GM19239 (cell line): ENCODE data around the gene PDE10A.
"Not testable (repeated sequence)": the region's sequence is repeated elsewhere in the genome, so short reads cannot be mapped to it uniquely, and the experiment has no call there.

Source experiments
- DNase-seq: peaks from one replicate; pipeline ENCODE4 v3.0.0; 2011; ENCODE audit warnings: low spot score; ENCODE audit not compliant: insufficient read length
- FAIRE-seq: peaks from 2 replicates; lab custom pipeline; 2011; peaks lifted over from hg19 to GRCh38; lab: Jason Lieb, UNC

Gene PDE10A

DNA sequence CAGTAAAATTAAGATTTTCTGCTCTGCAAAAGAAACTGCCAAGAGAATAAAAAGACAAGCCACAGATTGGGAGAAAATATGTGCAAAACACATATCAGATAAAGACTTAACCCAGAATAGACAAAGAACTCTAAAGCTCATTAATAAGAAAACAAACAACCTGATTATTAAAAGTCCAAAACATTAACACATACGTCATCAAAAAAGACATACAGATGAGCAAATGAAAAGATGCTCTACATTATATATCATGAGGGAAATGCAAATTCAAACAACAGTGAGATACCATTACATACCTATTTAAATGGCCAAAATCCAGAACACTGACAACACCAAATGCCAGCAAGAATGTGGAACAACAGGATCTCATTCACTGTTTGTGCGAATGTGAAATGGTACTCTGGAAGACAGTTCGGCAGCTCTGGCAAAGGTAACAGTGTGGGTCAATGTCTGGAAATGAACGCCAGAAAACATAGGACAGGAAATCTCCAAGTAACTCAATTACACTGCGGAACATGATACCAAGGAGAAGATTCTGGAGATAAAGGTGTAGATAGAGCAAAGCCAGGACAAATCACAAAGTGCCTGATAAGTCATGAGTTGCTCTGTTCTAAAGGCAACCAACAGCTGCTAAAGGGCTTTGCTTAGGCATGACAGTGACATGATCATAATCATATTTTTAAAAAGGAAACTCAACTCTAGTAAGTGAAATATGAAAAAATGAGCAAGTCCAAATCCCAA lies 96.8 kb downstream of the PDE10A start:
- FAIRE-seq, result no peak
- DNase-seq, result no peak

DNA sequence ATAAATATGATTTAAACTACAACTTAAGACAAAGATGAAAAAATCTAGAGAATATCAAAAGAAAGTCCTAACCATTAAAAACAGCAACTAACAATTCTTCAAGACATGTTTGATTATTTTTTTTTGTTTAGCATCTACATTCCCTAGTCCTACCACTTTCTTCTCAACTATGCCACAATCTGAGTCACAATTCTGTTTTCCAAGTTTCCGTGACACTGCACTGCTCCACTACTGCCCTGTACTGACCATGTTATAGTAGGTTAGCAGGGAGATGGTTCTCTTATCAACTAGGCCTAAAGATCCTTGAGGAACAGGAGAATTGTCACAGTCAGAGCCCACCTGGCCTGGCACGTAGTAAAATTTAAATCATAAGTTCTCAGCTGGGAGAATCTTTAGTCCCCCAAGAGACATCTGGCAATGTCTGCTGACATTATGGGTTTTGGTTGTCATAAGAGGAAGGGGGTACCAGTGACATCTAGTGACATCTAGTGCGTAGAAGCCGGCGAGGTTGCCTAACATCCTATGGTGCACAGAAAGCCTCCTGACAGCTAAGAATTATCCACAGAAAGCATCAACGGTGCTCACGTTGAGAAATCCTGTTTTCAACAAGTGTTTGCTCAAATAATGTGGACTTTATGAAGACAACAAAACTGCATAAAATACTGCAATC lies 100.5 kb downstream of the PDE10A start:
- no peak for FAIRE-seq

DNA sequence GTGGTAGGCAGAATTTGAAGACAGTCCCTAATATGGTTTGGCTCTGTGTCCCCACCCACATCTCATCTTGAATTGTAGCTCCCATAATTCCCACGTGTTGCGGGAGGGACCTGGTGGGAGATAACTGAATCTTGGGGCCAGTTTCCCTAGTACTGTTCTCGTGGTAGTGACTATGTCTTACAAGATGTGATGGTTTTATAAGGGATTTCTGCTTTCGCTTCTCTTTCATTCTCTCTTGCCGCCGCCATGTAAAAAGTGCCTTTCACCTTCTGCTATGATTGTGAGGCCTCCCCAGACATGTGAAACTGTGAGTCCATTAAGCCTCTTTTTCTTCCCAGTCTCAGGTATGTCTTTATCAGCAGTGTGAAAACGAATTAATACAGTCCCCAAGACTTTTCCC lies 103.4 kb downstream of the PDE10A start:
- DNase-seq (no peak), FAIRE-seq (no peak)

More for the DNA sequence above, 100.5 kb downstream of the PDE10A start:
- no peak for DNase-seq

DNA sequence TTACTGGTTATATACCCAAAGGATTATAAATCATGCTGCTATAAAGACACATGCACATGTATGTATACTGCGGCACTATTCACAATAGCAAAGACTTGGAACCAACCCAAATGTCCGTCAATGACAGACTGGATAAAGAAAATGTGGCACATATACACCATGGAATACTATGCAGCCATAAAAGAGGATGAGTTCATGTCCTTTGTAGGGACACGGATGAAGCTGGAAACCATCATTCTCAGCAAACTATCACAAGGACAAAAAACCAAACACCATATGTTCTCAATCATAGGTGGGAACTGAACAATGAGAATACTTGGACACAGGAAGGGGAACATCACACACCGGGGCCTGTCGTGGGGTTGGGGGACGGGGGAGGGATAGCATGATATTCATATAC lies 104.9 kb downstream of the PDE10A start:
- FAIRE-seq, DNase-seq: not testable (repeated sequence)

DNA sequence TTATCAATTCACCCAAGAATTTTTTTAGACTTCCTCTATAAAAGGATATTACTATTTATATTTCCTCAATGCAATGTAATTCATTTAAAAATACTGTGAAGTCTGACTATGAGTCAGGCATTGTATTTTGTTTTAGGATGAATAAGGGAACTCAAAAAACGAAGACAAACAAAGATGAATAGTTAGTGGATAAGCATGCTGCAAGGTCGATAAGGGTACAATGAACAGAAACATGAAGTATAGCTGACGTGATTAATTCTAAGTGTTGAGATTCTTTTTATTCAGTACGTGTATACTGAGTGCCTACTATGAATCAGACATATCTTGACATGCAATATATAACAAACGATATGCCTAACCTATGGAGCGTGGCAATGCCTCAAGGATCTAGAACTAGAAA lies 105.4 kb downstream of the PDE10A start:
- FAIRE-seq (no peak), DNase-seq (no peak)

DNA sequence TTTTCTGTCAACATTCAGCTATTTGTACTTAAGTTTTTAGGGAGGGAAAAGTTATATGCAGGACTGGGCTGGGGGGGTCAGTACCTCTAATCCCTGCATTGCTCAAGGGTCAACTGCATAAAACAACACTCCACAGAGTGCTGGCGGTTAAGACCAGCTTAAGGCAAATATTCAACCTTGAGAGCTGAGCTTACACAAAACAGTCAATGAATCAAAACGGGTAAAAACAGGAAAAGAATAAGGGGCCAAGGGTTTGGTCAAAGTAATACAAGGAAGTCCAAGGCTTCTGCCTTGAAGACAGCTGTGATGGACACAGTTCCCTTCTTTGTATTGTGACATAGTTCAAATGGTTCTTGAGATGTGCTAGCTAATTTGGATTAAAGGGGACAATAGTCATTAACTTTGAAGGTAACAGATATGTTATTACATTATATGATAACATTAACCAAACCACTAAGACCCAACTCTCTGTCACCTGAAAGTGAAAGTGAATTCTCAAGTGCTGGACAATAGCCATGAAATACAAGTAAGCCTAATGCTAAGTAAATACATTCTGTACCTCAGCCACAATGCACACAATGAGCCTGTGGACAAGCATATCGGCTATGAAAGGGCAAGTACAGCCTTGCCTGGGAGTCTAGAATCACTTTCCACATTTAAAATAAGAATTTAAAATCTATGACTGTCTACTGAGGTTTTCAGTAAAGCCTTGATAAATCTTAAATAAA lies 106.8 kb downstream of the PDE10A start:
- DNase-seq, result no peak
- no peak for FAIRE-seq

DNA sequence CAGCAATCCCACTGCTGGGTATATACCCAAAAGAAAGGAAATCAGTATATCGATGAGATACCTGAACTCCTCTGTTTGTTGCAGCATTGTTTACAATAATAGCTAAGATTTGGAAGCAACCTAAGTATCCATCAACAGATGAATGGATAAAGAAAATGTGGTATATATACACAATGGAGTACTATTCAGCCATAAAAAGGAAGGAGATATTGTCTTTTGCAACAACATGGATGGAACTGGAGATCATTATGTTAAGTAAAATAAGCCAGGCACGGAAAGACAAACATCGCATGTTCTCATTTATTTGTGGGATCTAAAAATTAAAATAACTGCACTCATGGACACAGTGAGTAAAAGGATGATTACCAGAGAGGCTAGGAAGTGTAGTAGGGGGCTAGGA lies 108.4 kb downstream of the PDE10A start:
- DNase-seq, FAIRE-seq: not testable (repeated sequence)

DNA sequence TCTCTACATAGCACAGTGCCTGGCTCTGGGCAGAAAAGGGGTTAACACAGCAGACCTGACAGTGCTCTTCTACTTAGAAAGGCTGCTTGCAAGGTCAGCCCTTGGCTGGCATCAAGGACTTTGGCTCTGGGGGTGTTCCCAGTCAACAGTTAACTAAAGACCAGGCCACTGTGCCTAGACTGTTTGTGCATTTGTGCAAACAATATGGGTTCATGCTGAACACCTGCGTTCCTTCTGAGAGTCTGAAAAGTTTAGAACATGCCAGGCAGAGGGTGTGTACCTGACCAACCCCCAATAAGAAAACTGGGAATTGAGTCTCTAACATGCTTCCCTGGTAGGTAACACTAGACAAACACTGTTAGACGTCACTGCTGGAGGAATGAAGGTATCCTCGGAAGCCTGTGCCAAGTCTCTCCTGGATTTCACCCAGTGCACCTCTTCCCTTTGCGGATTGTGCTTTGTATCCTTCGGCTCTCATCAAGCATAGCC lies 110.7 kb downstream of the PDE10A start:
- FAIRE-seq (no peak), DNase-seq (no peak)

DNA sequence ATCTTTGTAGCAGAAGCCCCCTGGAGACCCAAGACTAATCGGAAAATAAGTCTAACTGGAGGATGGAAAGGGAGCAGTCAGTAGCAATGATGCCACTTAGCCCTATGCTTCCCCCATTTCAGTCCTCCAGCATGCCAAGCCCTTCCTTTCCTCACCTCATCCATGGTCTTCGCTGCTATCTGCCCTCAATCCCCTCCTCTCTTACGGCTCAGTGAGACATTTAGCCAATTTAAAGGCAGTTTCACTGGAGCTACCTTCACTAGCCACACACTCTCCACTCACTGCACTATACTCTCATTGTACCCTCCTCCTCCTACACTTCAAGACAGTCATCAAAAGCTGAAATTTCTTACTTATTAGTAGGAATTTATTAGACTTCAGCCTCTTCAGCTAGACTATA lies 111.2 kb downstream of the PDE10A start:
- DNase-seq (no peak), FAIRE-seq (no peak)

DNA sequence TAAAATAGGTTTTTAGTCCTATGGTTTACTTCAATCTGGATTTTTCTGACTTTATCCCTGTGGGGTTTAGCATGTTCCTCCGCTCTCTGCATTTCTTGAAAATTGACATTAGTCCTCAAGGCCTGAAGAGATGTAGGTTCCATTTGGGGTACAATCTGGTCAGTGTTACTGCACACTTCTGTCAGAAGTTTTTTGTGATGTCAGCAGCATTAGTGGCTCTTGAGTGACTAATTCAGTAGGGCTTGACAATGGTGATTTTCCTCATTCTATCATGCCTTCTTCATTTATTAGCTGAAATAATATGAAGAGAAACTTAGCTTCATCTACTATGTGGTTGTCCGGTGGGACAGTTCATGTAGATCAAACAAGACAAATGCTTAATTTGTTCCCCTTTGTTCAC lies 114.6 kb downstream of the PDE10A start:
- no peak for FAIRE-seq
- no peak for DNase-seq

DNA sequence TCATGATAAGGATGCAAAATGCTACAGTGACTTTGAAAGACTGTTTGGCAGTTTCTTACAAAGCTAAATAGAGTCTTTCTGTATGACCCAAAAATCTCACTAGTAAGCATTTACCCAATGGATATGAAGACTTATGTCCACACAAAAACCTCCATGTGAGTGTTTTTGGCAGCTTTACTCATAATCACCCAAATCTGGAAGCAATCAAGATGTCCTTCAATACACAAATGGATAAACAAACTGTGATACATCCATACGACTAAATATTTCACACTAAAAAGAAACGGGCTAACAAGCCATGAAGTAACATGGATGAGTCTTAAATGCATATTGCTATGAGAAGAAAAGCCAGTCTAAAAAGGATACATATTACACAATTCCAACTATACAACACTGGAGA lies 117.2 kb downstream of the PDE10A start:
- FAIRE-seq, result no peak
- DNase-seq, result no peak

DNA sequence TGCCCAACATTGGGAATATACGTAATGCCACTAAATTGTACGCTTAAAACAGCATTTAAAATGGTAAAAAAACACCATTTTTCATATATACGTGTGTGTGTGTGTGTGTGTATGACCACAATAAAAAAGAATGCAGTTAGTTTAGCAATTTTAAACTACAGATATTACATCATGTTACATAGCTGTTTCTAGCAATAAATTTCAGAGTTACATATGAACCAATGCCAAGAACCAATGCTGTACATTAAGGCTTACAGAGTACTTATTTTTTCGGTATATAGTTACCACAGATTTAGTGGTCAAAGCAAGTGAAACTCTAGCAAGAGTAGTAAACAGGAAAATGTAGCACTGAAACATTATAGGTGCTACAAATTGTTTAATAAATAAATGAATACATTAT lies 119.3 kb downstream of the PDE10A start:
- FAIRE-seq (no peak), DNase-seq (no peak)

DNA sequence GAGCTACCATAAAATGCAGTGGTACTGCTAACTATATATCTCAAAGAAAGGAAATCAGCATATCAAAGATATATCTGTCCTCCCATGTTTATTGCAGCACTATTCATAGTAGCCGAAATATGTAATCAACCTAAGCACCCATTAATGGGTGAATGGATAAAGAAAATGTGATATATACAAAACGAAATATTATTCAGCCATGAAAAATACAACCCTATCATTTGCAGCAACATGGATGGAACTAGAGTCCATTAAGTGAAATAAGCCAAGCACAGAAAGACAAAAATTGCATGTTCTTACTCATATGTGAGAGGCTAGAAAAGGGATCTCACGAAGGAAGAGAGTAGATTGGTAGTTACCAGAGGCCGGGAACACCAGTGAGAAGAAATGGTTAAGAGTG lies 126.1 kb downstream of the PDE10A start:
- FAIRE-seq, result no peak
- no peak for DNase-seq

DNA sequence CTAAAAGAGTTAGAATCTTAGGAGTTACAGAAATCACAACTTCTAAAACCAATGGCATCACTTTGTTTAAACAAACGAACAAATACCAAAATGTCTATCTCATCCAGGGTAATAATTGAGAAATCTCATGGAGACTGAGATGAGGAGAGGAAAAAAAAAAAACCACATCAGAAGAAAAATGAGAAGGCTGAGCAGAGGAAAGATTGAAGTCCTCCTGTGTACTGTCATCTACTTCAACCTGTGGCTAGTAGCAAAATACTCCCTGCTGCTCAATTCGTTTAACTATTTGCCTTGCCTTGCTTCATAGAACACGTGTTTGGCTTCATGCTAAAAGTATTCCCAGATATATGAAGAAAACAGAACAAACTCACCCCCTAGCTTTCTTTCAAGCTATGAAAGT lies 143.7 kb downstream of the PDE10A start:
- DNase-seq (no peak), FAIRE-seq (no peak)

DNA sequence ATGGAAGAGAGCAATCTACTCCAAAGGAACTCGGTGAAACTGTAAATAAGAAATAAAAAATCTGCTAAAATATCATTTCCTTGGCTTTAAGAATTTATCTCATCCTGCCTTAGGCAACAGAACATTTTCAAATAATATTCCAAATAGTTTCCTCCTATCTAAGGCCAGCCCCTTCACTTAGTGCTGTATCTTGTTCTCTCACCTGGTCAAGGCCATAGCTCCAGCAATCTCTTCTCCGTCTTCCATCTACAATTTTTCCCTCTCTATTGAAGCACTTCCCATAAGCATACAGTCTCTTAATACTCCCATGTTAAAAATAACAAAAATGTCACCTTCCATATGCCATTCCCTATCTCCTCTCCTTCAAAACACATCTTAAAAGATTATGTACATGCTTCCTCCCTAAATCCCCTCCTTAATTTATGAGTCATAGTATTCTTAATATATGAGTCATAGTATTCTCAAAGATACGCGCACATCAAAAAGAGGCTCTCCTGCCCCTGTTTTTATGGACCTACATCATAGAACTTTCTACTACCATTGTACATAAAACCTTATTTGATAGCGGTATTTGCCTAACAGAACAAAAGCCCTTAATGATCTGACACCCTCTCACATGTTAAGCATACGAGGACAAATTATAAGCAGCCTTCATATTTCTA lies 146.9 kb downstream of the PDE10A start:
- DNase-seq, result no peak
- no peak for FAIRE-seq

DNA sequence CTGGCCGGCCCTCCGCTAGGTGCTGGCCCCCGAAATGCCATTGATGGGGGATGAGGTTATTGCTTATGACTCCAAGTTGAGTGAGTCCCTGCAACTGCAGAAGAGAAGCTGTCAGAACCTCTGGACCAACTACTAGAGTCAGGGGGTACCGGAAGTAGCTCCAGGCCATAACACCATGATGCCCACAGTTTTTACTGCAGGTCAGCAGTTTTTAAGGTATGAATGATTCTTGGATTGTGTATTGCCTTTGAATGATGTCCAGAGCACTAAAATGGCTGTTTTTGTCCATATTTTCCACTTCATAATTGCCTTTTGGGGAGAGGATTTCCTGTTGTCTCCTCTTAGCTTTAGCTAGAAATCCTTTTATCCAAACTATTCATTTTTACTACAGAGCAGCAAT lies 148.4 kb downstream of the PDE10A start:
- no peak for FAIRE-seq
- DNase-seq, result no peak

DNA sequence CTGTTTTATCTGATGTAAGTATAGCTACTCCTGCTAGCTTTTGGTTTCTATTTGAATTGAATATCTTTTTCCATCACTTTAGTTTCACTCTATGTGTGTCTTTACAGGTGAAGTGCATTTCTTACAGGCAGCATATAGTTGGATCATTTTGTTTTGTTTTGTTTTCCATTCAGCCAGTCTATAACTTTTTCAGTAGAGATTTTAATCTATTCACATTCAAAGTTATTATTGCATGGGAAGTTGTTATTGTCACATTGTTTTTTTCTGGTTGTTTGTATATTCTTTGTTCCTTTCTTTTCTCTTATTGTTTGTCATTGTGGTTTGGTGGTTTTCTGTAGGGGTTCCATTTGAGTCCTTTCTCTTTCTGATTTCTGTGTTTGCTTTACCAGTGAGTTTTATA lies 151.2 kb downstream of the PDE10A start:
- FAIRE-seq, result no peak
- no peak for DNase-seq

DNA sequence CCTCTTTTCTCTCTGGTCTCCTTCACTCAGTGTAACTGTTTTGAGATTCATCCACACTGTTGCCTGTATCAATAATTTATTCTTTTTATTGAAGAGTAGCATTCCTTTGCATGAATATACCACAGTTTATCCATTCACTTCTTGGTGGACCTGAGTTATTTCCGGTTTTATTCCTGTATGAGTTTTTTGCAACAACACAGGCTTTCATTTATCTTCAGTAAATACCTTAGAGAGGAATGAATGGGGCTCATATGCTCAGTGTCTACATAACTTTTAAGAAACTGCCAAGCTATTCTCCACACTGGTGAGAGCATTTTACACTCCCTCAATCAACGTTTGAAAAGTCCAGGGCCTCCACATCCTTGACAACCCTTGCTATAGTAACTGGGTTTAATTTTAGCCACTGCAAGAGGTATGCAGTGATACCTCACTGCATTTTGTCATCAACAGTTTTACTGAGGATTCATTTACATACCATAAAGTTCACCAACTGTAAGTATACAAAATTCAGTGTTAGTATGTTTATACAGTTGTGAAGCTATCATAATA lies 154.6 kb downstream of the PDE10A start:
- FAIRE-seq (no peak), DNase-seq (no peak)

DNA sequence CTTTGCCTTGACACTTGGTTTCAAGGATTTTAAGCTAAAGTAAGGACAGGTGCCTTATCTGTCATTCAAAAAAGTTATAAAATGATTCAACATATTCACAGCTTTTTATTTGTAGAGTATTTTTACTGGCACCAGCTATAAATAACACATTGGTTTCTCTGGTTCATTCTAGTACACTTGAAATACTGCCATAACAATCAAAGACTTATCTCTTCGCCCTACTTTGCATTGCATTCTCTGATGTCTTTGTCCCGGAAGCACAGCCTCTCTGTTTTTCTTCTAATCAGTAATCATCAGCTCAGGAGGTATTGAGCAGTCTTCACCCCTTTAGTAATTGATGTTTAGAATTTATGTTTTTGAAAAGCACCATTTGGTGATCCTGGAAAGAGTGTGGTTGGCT lies 156.4 kb downstream of the PDE10A start:
- FAIRE-seq (no peak), DNase-seq (no peak)

DNA sequence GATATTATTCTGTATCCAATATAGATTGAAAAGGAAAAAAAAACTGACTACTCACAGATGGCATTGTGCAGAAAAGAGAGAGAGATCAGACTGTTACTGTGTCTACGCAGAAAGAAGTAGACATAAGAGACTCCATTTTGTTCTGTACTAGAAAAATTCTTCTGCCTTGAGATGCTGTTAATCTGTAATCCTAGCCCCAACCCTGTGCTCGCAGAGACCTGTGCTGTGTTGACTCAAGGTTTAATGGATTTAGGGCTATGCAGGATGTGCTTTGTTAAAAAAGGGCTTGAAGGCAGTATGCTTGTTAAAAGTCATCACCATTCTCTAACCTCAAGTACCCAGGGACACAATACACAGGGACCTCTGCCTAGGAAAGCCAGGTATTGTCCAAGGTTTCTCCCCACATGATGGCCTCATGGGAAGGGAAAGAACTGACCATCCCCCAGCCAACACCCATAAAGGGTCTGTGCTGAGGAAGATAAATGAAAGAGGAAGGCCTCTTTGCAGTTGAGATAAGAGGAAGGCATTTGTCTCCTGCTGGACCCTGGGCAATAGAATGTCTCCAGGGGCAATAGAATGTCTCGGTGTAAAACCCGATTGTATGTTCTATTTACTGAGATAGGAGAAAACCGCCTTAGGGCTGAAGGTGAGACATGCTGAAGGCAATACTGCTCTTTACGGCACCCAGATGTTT lies 162.7 kb downstream of the PDE10A start:
- not testable (repeated sequence) for DNase-seq, FAIRE-seq
